GM19043 (cell line): Measurements from ENCODE around the gene PDE4D.
"Not testable (repeated sequence)": the region's sequence is repeated elsewhere in the genome, so short reads cannot be mapped to it uniquely, and the experiment has no call there.

Experiments
- ATAC-seq: cut with Tn5 transposase; IDR thresholded peaks from one replicate; pipeline ENCODE4 v1.9.1; 2021; ENCODE audit warnings: low read depth; ENCODE audit not compliant: unreplicated experiment

The PDE4D gene

GRCh38 chr5:59320420-59320819 lies 573.1 kb downstream of the PDE4D start:
- no peak for ATAC-seq

GRCh38 chr5:59319250-59319649 lies 574.3 kb downstream of the PDE4D start:
- ATAC-seq: no peak

- ATAC-seq: no peak
Observed at GRCh38 chr5:59317774-59318205, 575.7 kb downstream of the PDE4D start.

GRCh38 chr5:59317023-59317773 lies 576.3 kb downstream of the PDE4D start:
- ATAC-seq: no peak

GRCh38 chr5:59312223-59312622 lies 581.3 kb downstream of the PDE4D start:
- ATAC-seq: no peak

- ATAC-seq: not testable (repeated sequence)
Observed at GRCh38 chr5:59308685-59309084, 584.8 kb downstream of the PDE4D start.

GRCh38 chr5:59303289-59303716 lies 590.2 kb downstream of the PDE4D start:
- ATAC-seq: not testable (repeated sequence)

GRCh38 chr5:59302509-59302908 lies 591.0 kb downstream of the PDE4D start:
- not testable (repeated sequence) for ATAC-seq

- no peak for ATAC-seq
Observed at GRCh38 chr5:59301727-59302126, 591.8 kb downstream of the PDE4D start.

- ATAC-seq: no peak
Observed at GRCh38 chr5:59300930-59301329, 592.6 kb downstream of the PDE4D start.

- ATAC-seq: no peak
Observed at GRCh38 chr5:59299006-59299405, 594.5 kb downstream of the PDE4D start.

GRCh38 chr5:59296317-59297264 lies 596.9 kb downstream of the PDE4D start:
- ATAC-seq: no peak

GRCh38 chr5:59293700-59294099 lies 599.8 kb downstream of the PDE4D start:
- no peak for ATAC-seq

- no peak for ATAC-seq
Observed at GRCh38 chr5:59291941-59292340, 601.6 kb downstream of the PDE4D start.

- no peak for ATAC-seq
Observed at GRCh38 chr5:59287884-59288283, 605.6 kb downstream of the PDE4D start.

GRCh38 chr5:59287361-59287760 lies 606.2 kb downstream of the PDE4D start:
- ATAC-seq: no peak

- no peak for ATAC-seq
Observed at GRCh38 chr5:59286510-59286909, 607.0 kb downstream of the PDE4D start.

GRCh38 chr5:59285300-59286016 lies 608.1 kb downstream of the PDE4D start:
- no peak for ATAC-seq

GRCh38 chr5:59282726-59283125 lies 610.8 kb downstream of the PDE4D start:
- no peak for ATAC-seq

GRCh38 chr5:59279979-59280378 lies 613.5 kb downstream of the PDE4D start:
- ATAC-seq: no peak

- no peak for ATAC-seq
Observed at GRCh38 chr5:59276917-59277372, 616.6 kb downstream of the PDE4D start.
